A673 (cell line): ENCODE measurements around the gene MED15.

Source experiments
- EZH2 ChIP-seq: fragments of 200-600 bp; sonication (generic); IDR thresholded peaks from 2 replicates; pipeline ENCODE4 v1.6.1; 2017; ENCODE audit warnings: borderline replicate concordance, low read depth, mild to moderate bottlenecking, mixed read lengths, antibody characterized with exemption, low read length; ENCODE audit not compliant: poor library complexity, severe bottlenecking
- TF ChIP-seq, protein P1 (sequence below): fragments of 300-800, 200-600 bp; sonication (generic); conservative IDR thresholded peaks from 2 replicates; pipeline ENCODE4 v1.5.1; 2017; ENCODE audit warnings: low read depth, mild to moderate bottlenecking, antibody characterized with exemption, low read length, moderate library complexity, mixed read lengths

DNA sequence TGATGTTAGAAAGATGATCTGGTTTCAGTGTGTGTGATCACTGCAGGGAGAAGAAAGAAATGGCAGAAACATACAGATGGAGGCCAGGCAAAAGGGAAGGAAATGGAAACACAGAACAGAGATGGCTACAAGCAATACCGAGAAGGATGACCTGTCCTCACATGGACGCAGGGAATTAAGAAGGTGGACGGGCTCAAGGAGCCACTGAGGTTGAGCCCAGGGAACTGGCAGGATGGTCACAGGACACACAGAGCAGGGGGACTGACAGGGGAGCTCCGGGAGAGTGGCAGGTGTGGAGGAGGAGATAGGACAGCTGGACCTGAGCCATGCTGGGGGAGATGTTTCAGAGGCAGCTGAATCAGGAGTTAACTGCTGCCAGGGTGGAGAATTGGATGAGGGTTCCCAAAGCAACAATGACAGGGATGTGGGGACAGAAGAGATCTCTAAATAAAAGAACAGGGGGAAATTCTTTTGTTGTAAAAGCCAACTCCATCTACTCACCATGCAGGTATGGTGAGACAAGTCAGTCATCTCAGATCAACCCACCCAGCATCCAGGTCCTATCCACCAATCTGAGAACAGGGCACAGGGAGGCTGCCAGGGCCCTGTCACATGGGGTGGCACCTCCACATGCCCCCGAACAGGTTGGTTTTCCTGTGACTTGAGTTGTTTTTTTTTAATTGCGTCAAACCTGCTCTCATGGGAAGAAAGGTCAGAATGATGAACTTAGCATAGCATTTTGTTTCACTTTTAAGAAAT, 38.1 kb upstream of the MED15 start:
- TF ChIP-seq, protein P1, sequence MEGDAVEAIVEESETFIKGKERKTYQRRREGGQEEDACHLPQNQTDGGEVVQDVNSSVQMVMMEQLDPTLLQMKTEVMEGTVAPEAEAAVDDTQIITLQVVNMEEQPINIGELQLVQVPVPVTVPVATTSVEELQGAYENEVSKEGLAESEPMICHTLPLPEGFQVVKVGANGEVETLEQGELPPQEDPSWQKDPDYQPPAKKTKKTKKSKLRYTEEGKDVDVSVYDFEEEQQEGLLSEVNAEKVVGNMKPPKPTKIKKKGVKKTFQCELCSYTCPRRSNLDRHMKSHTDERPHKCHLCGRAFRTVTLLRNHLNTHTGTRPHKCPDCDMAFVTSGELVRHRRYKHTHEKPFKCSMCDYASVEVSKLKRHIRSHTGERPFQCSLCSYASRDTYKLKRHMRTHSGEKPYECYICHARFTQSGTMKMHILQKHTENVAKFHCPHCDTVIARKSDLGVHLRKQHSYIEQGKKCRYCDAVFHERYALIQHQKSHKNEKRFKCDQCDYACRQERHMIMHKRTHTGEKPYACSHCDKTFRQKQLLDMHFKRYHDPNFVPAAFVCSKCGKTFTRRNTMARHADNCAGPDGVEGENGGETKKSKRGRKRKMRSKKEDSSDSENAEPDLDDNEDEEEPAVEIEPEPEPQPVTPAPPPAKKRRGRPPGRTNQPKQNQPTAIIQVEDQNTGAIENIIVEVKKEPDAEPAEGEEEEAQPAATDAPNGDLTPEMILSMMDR = no peak
- no peak for TF ChIP-seq EZH2
